ENCODE measurements around the gene B4GALT3. TPM values are rescaled to one million over a fixed set of nuclear protein-coding genes. Genes with fewer than 3 reads are reported as not detected.

B4GALT3 gene
- total and polyA plus RNA-seq, 9 of the 15 experiments (the other 6 are each of a cell fraction or from before 2014, with no cell fraction given) = 31.2 to 103 (median 46.1) TPM

- TF ChIP-seq RREB1 (CRISPR knock-in tag; IDR thresholded peaks at IDR 0.05) = peak; percentile 14; the same call in 1 of the 2 replicates
- TF ChIP-seq YBX1 (IDR thresholded peaks at IDR 0.05) = no peak
- TF ChIP-seq ASH1L (IDR thresholded peaks at IDR 0.05; ENCODE audit: borderline replicate concordance, low read depth, partially characterized antibody) = no peak
- TF ChIP-seq STAT6 (CRISPR knock-in tag; IDR thresholded peaks at IDR 0.05) = no peak
- TF ChIP-seq PATZ1 (CRISPR knock-in tag; IDR thresholded peaks at IDR 0.05; ENCODE audit: borderline replicate concordance) = no peak
- peak; percentile 98 for TF ChIP-seq TEAD4 (IDR thresholded peaks at IDR 0.05; ENCODE audit: low read length)
- TF ChIP-seq TEAD4 (CRISPR knock-in tag; IDR thresholded peaks at IDR 0.05; ENCODE audit: borderline replicate concordance) = no peak
- TF ChIP-seq RUNX1 (IDR thresholded peaks at IDR 0.05; ENCODE audit: low read depth) = peak; percentile 85; the same call in 1 of the 2 replicates
- peak; percentile 96 for TF ChIP-seq BHLHE40 (IDR thresholded peaks at IDR 0.05; ENCODE audit: low read length)
- 0 out of 2 replicates have a peak, but pooled peaks have one; percentile 3 for TF ChIP-seq ZFP1 (CRISPR knock-in tag; IDR thresholded peaks at IDR 0.05)
- TF ChIP-seq ARID3A (IDR thresholded peaks at IDR 0.05; ENCODE audit: borderline replicate concordance, low read depth, low read length) = peak; percentile 32; the same call in 1 of the 2 replicates
- TF ChIP-seq SMARCA5 (IDR thresholded peaks at IDR 0.05) = peak; percentile 77; the same call in 1 of the 2 replicates
- no peak for TF ChIP-seq HDAC8 (tag; IDR thresholded peaks at IDR 0.05)
These were observed 11.3 kb downstream of the B4GALT3 start, which contains the start of gene PPOX (continued) for GRCh38 chr1:161165742-161166668.

All from K562 (cell line).